Breast epithelium (tissue), 3 donors: ENCODE data around the gene TAOK2.
"Not testable (repeated sequence)": the region's sequence is repeated elsewhere in the genome, so short reads cannot be mapped to it uniquely, and the experiment has no call there.

ENCODE experiments used
- CTCF ChIP-seq, 3 donors: fragments of 450-650 bp; IDR thresholded peaks; one replicate each; pipeline ENCODE4 v1.5.1; 2016 to 2017; ENCODE audit warnings: antibody characterized with exemption in 3 of 3, mild to moderate bottlenecking in 3 of 3, moderate library complexity in 3 of 3
- POLR2A ChIP-seq: fragments of 450-650 bp; IDR thresholded peaks from one replicate; pipeline ENCODE4 v1.6.1; 2016; ENCODE audit warnings: antibody characterized with exemption, mild to moderate bottlenecking, moderate library complexity

- not testable (repeated sequence) for TF ChIP-seq POLR2A; CTCF (IDR thresholded peaks at IDR 0.05)
Observed at GRCh38 chr16:29959821-29960220, 13.8 kb upstream of the TAOK2 start.
